ENCODE measurements around the gene LCN6. TPM values are rescaled to one million over a fixed set of nuclear protein-coding genes. Genes with fewer than 3 reads are reported as not detected.

Gene LCN6
- polyA plus RNA-seq, 1 donor from 2014 or later: not detected

- TF ChIP-seq EP300 (conservative IDR thresholded peaks at IDR 0.05; ENCODE audit: poor library complexity, severe bottlenecking) (no peak), TAF1 (IDR thresholded peaks at IDR 0.05; ENCODE audit: low read depth) (no peak), SMC3 (conservative IDR thresholded peaks at IDR 0.05; ENCODE audit: poor library complexity) (no peak), EZH2 (IDR thresholded peaks at IDR 0.05; ENCODE audit: borderline replicate concordance, insufficient read depth, low read length, poor library complexity, severe bottlenecking) (no peak)
Observed at GRCh38 chr9:136719195-136719880, 29.0 kb downstream of the LCN6 start (continued).

GRCh38 chr9:136718345-136719194 lies 29.8 kb downstream of the LCN6 start:
- H3K9me2 ChIP-seq (ENCODE audit: insufficient read depth, low read length): no peaks in the 10 kb centered on the region
- H3K27ac ChIP-seq (ENCODE audit: low read length): no peak overlapping the region
- TF ChIP-seq POLR2AphosphoS5 (IDR thresholded peaks at IDR 0.05) (no peak), EZH2 (IDR thresholded peaks at IDR 0.05; ENCODE audit: borderline replicate concordance, insufficient read depth, low read length, poor library complexity, severe bottlenecking) (no peak), CTCF (IDR thresholded peaks at IDR 0.05; ENCODE audit: poor library complexity, severe bottlenecking) (no peak)
- H3K79me2 ChIP-seq (replicated peaks; ENCODE audit: insufficient read depth, low read length): peaks cover 22% of the 10 kb centered on the region
- no peak overlapping the region for H3K9ac ChIP-seq (ENCODE audit: low read length)
- no peak overlapping the region for H2AFZ ChIP-seq (ENCODE audit: low read depth, low read length)
- no peaks in the 10 kb centered on the region for H3K36me3 ChIP-seq (ENCODE audit: insufficient read depth, low read length)
- H3F3A ChIP-seq (ENCODE audit: insufficient read depth, low read length, poor library complexity, severe bottlenecking): no peaks in the 10 kb centered on the region
- H3K9me3 ChIP-seq (ENCODE audit: low read length): no peaks in the 10 kb centered on the region
- no peaks in the 10 kb centered on the region for H3K27me3 ChIP-seq (ENCODE audit: insufficient read depth, low read depth, low read length)
- no peak overlapping the region for H3K4me2 ChIP-seq (ENCODE audit: low read length)
- H4K20me1 ChIP-seq (ENCODE audit: insufficient read depth): no peaks in the 10 kb centered on the region
- H3K4me3 ChIP-seq (ENCODE audit: low read length): no peak overlapping the region

- no peak overlapping the region for H3K4me3 ChIP-seq (ENCODE audit: low read length)
Observed at GRCh38 chr9:136717399-136717798, 30.9 kb downstream of the LCN6 start.

More at GRCh38 chr9:136717399-136717798, 30.9 kb downstream of the LCN6 start:
- no peak overlapping the region for H3K4me2 ChIP-seq (ENCODE audit: low read length)
- no peak overlapping the region for H3K9ac ChIP-seq (ENCODE audit: low read length)
- H3K27me3 ChIP-seq (ENCODE audit: insufficient read depth, low read depth, low read length): no peaks in the 10 kb centered on the region
- H3K9me3 ChIP-seq (ENCODE audit: low read length): no peaks in the 10 kb centered on the region
- H3K79me2 ChIP-seq (replicated peaks; ENCODE audit: insufficient read depth, low read length): peaks cover 29% of the 10 kb centered on the region
- H3K27ac ChIP-seq (ENCODE audit: low read length): no peak overlapping the region
- H4K20me1 ChIP-seq (ENCODE audit: insufficient read depth): no peaks in the 10 kb centered on the region
- no peaks in the 10 kb centered on the region for H3K36me3 ChIP-seq (ENCODE audit: insufficient read depth, low read length)
- H2AFZ ChIP-seq (ENCODE audit: low read depth, low read length): no peak overlapping the region
- no peak for TF ChIP-seq REST (IDR thresholded peaks at IDR 0.05; ENCODE audit: borderline replicate concordance)
- TF ChIP-seq POLR2AphosphoS5 (IDR thresholded peaks at IDR 0.05): no peak
- no peak for TF ChIP-seq RAD21 (conservative IDR thresholded peaks at IDR 0.05)
- TF ChIP-seq EZH2 (IDR thresholded peaks at IDR 0.05; ENCODE audit: borderline replicate concordance, insufficient read depth, low read length, poor library complexity, severe bottlenecking): no peak
- no peak for TF ChIP-seq CTCF (IDR thresholded peaks at IDR 0.05; ENCODE audit: poor library complexity, severe bottlenecking)
- no peak for TF ChIP-seq MXI1 (conservative IDR thresholded peaks at IDR 0.05; ENCODE audit: poor library complexity, severe bottlenecking)
- TF ChIP-seq TAF1 (IDR thresholded peaks at IDR 0.05; ENCODE audit: low read depth): no peak
- no peak for TF ChIP-seq SMC3 (conservative IDR thresholded peaks at IDR 0.05; ENCODE audit: poor library complexity)
- H3F3A ChIP-seq (ENCODE audit: insufficient read depth, low read length, poor library complexity, severe bottlenecking): no peaks in the 10 kb centered on the region
- no peaks in the 10 kb centered on the region for H3K9me2 ChIP-seq (ENCODE audit: insufficient read depth, low read length)
